ENCODE results near the gene SH3GLB2.

DNA sequence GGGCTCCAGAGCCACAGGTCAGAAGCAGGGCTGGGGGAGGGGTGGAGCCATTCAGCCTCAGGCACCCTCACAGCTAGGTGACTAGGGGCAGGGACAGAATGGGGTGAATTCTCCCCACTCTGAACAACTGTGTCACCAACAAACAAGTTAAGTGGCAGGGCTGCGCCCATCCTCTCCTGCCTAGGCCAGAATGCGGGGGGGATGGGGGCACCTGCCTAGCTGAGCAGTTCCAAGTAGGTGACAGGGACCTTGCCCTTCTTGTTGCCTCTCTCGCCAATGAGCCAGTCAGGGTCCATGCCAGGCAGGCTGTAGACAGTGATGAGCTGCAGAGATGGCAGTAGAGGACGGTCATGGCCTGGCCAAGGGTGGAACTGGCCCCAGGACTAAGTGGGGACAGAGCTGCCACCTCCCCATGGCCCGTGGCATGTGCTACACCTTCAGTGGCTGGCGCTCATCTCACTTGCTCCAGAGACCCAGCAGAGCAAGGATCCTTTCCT is 19.6 kb downstream of the SH3GLB2 start:
- TF ChIP-seq, protein P1, sequence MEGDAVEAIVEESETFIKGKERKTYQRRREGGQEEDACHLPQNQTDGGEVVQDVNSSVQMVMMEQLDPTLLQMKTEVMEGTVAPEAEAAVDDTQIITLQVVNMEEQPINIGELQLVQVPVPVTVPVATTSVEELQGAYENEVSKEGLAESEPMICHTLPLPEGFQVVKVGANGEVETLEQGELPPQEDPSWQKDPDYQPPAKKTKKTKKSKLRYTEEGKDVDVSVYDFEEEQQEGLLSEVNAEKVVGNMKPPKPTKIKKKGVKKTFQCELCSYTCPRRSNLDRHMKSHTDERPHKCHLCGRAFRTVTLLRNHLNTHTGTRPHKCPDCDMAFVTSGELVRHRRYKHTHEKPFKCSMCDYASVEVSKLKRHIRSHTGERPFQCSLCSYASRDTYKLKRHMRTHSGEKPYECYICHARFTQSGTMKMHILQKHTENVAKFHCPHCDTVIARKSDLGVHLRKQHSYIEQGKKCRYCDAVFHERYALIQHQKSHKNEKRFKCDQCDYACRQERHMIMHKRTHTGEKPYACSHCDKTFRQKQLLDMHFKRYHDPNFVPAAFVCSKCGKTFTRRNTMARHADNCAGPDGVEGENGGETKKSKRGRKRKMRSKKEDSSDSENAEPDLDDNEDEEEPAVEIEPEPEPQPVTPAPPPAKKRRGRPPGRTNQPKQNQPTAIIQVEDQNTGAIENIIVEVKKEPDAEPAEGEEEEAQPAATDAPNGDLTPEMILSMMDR (IDR thresholded peaks at IDR 0.05): no peak
- TF ChIP-seq POLR2A (IDR thresholded peaks at IDR 0.05): no peak
